CD8-positive, alpha-beta memory T cell (primary cell): Measurements from ENCODE around the gene ACADVL. TPM values are rescaled to one million over a fixed set of nuclear protein-coding genes. Genes with fewer than 3 reads are reported as not detected.

Experiments used
- CTCF ChIA-PET: fragments of 350-600 bp; sonication (Branson Sonifier 250); formaldehyde crosslinking; loops from one replicate; lab custom pipeline; 2021; ENCODE audit warnings: antibody characterized with exemption; lab: Charles Lee
- POLR2A ChIA-PET: fragments of 350-600 bp; sonication (Branson Sonifier 250); formaldehyde crosslinking; loops from one replicate; lab custom pipeline; 2021; ENCODE audit warnings: antibody characterized with exemption; lab: Charles Lee
- DNase-seq, 5 donors: peaks; one replicate each; pipeline versions ENCODE4 v3.0.0 to v3.0.0-alpha.2; 2020 to 2022; ENCODE audit warnings: mixed read lengths in 1 of 5
- H3K27ac ChIP-seq: one replicate; pipeline ENCODE4 v1.7.0; 2013; ENCODE audit warnings: low read depth, mild to moderate bottlenecking, low read length, moderate library complexity
- H3K27me3 ChIP-seq: 2 replicates; pipeline ENCODE4 v1.7.0; 2013; ENCODE audit warnings: low read length, mild to moderate bottlenecking; ENCODE audit not compliant: insufficient read depth, poor library complexity, severe bottlenecking
- H3K36me3 ChIP-seq: 2 replicates; pipeline ENCODE4 v1.7.0; 2013; ENCODE audit warnings: mild to moderate bottlenecking, low read length, moderate library complexity; ENCODE audit not compliant: insufficient read depth
- H3K4me1 ChIP-seq: 2 replicates; pipeline ENCODE4 v1.7.0; 2013; ENCODE audit warnings: mild to moderate bottlenecking, low read length, moderate library complexity; ENCODE audit not compliant: insufficient read depth
- H3K4me3 ChIP-seq: 2 replicates; pipeline ENCODE4 v1.7.0; 2013; ENCODE audit warnings: mild to moderate bottlenecking, low read length
- H3K9me3 ChIP-seq: 2 replicates; pipeline ENCODE4 v1.7.0; 2013; ENCODE audit warnings: mild to moderate bottlenecking, low read length
- H3K27ac Mint-ChIP-seq, 8 donors: one replicate each; pipeline ENCODE4 v1.8.0; 2020 to 2021; ENCODE audit warnings: mixed read lengths in 8 of 8, mild to moderate bottlenecking in 6 of 8, inconsistent platforms in 3 of 8, moderate library complexity in 3 of 8
- H3K27me3 Mint-ChIP-seq, 2 donors: one replicate each; pipeline ENCODE4 v1.8.0; 2020 to 2021; ENCODE audit warnings: mixed read lengths in 2 of 2, mild to moderate bottlenecking in 1 of 2, moderate library complexity in 1 of 2
- H3K36me3 Mint-ChIP-seq, 3 donors: one replicate each; pipeline ENCODE4 v1.8.0; 2020 to 2021; ENCODE audit warnings: mixed read lengths in 3 of 3, inconsistent platforms in 1 of 3, mild to moderate bottlenecking in 1 of 3
- H3K4me1 Mint-ChIP-seq, 3 donors: one replicate each; pipeline ENCODE4 v1.8.0; 2020 to 2021; ENCODE audit warnings: mixed read lengths in 3 of 3, inconsistent platforms in 1 of 3, mild to moderate bottlenecking in 1 of 3
- H3K4me3 Mint-ChIP-seq, 7 donors: one replicate each; pipeline ENCODE4 v1.8.0; 2020 to 2021; ENCODE audit warnings: mixed read lengths in 7 of 7, mild to moderate bottlenecking in 6 of 7, moderate library complexity in 4 of 7, inconsistent platforms in 2 of 7
- H3K9me3 Mint-ChIP-seq, 5 donors: one replicate each; pipeline ENCODE4 v1.8.0; 2020 to 2022; ENCODE audit warnings: mixed read lengths in 5 of 5, mild to moderate bottlenecking in 3 of 5, moderate library complexity in 2 of 5, inconsistent platforms in 1 of 5
- polyA plus RNA-seq: library from polyadenylated mRNA; unstranded; fragments of 300-500 nt; fragmentation: Illumina TruSeq; gene quantifications from one replicate; pipeline ENCODE4 v1.2.3, GENCODE V29; 2021
- total RNA-seq, 2 experiments: library from RNA; stranded (reverse); gene quantifications; one replicate each; pipeline ENCODE4 v1.2.3, GENCODE V29; 2021

Gene ACADVL
- total and polyA plus RNA-seq, 3 experiments from 2014 or later, result 109 to 288 (median 281) TPM

DNA sequence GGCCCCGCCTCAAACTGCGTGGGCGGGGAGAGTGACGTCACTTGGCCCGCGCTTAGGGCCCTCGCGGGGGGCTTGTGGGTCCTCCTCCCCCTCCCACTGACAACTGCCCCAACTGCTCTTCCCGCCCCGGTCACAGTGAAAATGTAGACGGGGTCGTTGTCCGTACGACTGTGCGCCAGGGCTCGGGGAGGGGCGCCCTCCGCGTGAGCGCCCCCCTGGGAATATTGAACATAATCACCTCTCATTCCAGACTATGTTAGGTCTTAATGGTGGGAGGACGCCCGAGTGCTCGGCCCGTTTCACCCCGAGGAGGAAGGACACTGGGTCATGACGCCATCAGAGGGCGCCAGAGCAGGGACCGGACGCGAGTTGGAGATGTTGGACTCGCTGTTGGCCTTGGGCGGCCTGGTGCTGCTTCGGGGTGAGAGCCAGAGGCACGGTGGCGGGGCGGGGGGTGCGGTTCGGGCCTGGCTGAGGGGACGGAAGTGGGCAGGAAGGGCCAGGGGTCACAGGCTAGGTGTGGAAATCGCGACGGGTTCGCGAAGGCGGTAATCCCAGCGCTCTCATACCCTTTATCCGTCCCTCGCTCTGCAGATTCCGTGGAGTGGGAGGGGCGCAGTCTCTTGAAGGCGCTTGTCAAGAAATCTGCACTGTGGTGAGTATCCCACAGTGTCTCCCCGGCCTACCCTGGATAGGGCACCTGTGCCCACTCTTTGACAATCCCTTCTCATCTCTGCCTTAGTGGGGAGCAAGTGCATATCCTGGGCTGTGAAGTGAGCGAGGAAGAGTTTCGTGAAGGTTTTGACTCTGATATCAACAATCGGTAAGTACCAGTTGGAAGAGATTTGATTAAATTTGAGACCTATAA is 32.7 kb downstream of the ACADVL start, which contains the start of gene ELP5:
ELP5 (plus strand) TSS at position 40 of the 868 bp plus-strand sequence; CDS start at position 376, 336 bp downstream.
- CTCF ChIA-PET, result interaction anchor here (1.1 kb wide), 1 partner anchor 14 kb away, joined by 4 read pairs; no protein-coding TSS in a partner anchor
- H3K4me1 Mint-ChIP-seq, result peaks cover 38 to 55% (median 41%) of the 10 kb centered on the region in 3 donors
- POLR2A ChIA-PET, result interaction anchor here (1.3 to 2.5 kb wide), 2 partner anchors 10 to 13 kb away, joined by 13 to 16 read pairs; partner anchors contain the start of genes GABARAP and PHF23

DNA sequence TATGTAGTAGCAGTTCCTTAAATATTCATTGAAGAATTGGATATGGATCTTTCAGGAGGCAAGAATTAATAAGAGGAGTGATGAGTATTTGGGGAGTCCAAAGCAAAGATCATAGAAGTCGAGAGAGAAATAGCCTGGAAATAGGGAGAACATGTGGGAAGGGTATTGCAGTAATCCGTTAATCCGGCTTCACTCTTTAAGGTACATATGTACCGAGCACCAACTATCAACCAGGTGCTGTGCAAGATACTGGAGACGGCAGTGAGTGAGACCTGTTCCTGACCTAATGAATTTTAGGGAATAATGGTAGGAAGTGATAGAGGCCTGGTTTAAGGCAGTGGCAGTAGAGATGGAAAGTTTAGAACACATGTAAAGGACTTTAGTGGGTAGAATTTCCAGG is 33.3 kb downstream of the ACADVL start:
- CTCF ChIA-PET, result no interaction called here
- Histone ChIP-seq H3K36me3 (peaks cover 10% of the 10 kb centered on the region), H3K4me3 (peak overlapping the region; percentile 85), H3K4me1 (peaks cover 33% of the 10 kb centered on the region), H3K9me3 (no peaks in the 10 kb centered on the region), H3K27me3 (no peaks in the 10 kb centered on the region), H3K27ac (peak overlapping the region; percentile 97)
- H3K4me3 Mint-ChIP-seq, result peak overlapping the region; percentile 94 to 98 (median 96)
- H3K36me3 Mint-ChIP-seq, result peaks cover 3 to 55% (median 7%) of the 10 kb centered on the region in 3 donors
- peaks cover 0 to 2% of the 10 kb centered on the region in 2 donors for H3K27me3 Mint-ChIP-seq
- POLR2A ChIA-PET, result no interaction called here
- DNase-seq, result no peak
- H3K4me1 Mint-ChIP-seq, result peaks cover 38 to 52% (median 41%) of the 10 kb centered on the region in 3 donors
- no peaks in the 10 kb centered on the region for H3K9me3 Mint-ChIP-seq
- peak overlapping the region; percentile 97 to 100 (median 99) for H3K27ac Mint-ChIP-seq

More for the DNA sequence above, 32.7 kb downstream of the ACADVL start, which contains the start of gene ELP5:
- H3K4me1 ChIP-seq, result peaks cover 33% of the 10 kb centered on the region
- no peaks in the 10 kb centered on the region for H3K9me3 ChIP-seq
- Mint-ChIP-seq H3K27ac (peak within 1 kb of the TSS; percentile 97 to 100 (median 99)), H3K27me3 (peaks cover 0 to 2% of the 10 kb centered on the region in 2 donors), H3K9me3 (no peaks in the 10 kb centered on the region), H3K36me3 (peaks cover 3 to 52% (median 7%) of the 10 kb centered on the region in 3 donors), H3K4me3 (peak within 1 kb of the TSS; percentile 94 to 98 (median 96))
- DNase-seq, result peak; percentile 82 to 99 (median 87)
- H3K27me3 ChIP-seq, result no peaks in the 10 kb centered on the region
- H3K36me3 ChIP-seq, result peaks cover 10% of the 10 kb centered on the region
- H3K27ac ChIP-seq, result peak within 1 kb of the TSS; percentile 97
- H3K4me3 ChIP-seq, result peak within 1 kb of the TSS; percentile 85

DNA sequence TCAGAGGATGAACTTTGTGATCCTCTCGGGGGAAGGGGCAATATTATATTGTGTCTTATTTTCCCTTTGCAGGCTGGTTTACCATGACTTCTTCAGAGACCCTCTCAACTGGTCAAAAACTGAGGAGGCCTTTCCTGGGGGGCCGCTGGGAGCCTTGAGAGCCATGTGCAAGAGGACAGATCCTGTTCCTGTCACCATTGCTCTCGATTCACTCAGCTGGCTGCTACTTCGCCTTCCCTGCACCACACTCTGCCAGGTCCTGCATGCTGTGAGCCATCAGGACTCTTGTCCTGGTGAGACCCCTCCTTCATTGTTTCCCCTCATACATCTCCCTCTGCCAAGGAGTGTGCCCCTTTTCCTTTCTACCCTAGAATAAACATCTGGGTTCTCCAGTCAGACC is 34.8 kb downstream of the ACADVL start:
- peaks cover 0 to 2% of the 10 kb centered on the region in 2 donors for H3K27me3 Mint-ChIP-seq
- H3K4me1 ChIP-seq, result peaks cover 24% of the 10 kb centered on the region
- H3K36me3 ChIP-seq, result peaks cover 10% of the 10 kb centered on the region
- H3K4me3 Mint-ChIP-seq, result peak overlapping the region in 4 of 7 donors; percentile 13 to 71 (median 26)
- peaks cover 3 to 64% (median 7%) of the 10 kb centered on the region in 3 donors for H3K36me3 Mint-ChIP-seq
- H3K4me1 Mint-ChIP-seq, result peaks cover 28 to 40% (median 29%) of the 10 kb centered on the region in 3 donors
- CTCF ChIA-PET, result interaction anchor here (1.2 kb wide), 1 partner anchor 20 kb away, joined by 3 read pairs; the partner anchor contains the start of gene DVL2
- H3K27me3 ChIP-seq, result no peaks in the 10 kb centered on the region
- no peak overlapping the region for H3K4me3 ChIP-seq
- peak overlapping the region in 5 of 8 donors; percentile 43 to 95 (median 69) for H3K27ac Mint-ChIP-seq
- H3K9me3 Mint-ChIP-seq, result no peaks in the 10 kb centered on the region
- DNase-seq, result no peak
- no peaks in the 10 kb centered on the region for H3K9me3 ChIP-seq
- no peak overlapping the region for H3K27ac ChIP-seq
- POLR2A ChIA-PET, result interaction anchor here (0.6 kb wide), 1 partner anchor 431 kb away, joined by 3 read pairs; no protein-coding TSS in a partner anchor

DNA sequence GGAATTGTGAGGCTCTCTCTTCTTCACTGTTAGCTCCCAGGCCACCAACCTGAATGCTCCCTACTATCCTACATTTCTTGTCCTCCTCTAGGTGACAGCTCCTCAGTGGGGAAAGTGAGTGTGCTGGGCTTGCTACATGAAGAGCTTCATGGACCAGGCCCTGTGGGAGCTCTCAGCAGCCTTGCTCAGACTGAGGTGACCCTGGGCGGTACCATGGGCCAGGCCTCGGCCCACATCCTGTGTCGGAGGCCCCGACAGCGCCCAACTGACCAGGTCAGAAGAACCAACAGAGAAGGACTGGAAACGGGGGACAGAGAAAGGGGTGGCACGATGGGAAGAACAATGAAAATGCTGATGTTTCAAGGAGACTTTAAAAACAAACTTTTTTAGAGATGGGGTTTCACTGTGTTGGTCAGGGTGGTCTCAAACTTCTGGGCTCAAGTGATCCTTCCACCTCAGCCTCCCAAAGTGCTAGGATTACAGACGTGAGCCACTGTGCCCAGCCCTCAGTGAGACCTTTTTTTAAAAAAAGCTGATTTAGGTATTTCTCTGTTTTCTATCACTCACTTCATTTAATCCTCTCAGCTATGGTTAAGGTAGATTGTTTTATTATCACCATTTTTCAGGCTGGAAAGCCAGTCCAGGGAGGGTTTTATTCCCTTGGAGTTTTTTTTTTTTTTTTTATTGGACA is 37.2 kb downstream of the ACADVL start:
- ChIA-PET POLR2A (no interaction called here), CTCF (interaction anchor here (1.2 to 1.6 kb wide), 2 partner anchors 9 to 98 kb away, joined by 3 to 4 read pairs; partner anchors contain the start of gene TMEM95)
- peaks cover 0 to 2% of the 10 kb centered on the region in 2 donors for H3K27me3 Mint-ChIP-seq
- Histone ChIP-seq H3K4me3 (no peak overlapping the region), H3K36me3 (peaks cover 10% of the 10 kb centered on the region), H3K27me3 (no peaks in the 10 kb centered on the region), H3K4me1 (peaks cover 12% of the 10 kb centered on the region), H3K27ac (no peak overlapping the region), H3K9me3 (no peaks in the 10 kb centered on the region)
- H3K4me3 Mint-ChIP-seq, result no peak overlapping the region
- no peak for DNase-seq
- H3K4me1 Mint-ChIP-seq, result peaks cover 16 to 37% (median 19%) of the 10 kb centered on the region in 3 donors
- H3K36me3 Mint-ChIP-seq, result peaks cover 3 to 60% (median 7%) of the 10 kb centered on the region in 3 donors
- no peaks in the 10 kb centered on the region for H3K9me3 Mint-ChIP-seq
- H3K27ac Mint-ChIP-seq, result peak overlapping the region in 3 of 8 donors; percentile 1 to 66 (median 56)

DNA sequence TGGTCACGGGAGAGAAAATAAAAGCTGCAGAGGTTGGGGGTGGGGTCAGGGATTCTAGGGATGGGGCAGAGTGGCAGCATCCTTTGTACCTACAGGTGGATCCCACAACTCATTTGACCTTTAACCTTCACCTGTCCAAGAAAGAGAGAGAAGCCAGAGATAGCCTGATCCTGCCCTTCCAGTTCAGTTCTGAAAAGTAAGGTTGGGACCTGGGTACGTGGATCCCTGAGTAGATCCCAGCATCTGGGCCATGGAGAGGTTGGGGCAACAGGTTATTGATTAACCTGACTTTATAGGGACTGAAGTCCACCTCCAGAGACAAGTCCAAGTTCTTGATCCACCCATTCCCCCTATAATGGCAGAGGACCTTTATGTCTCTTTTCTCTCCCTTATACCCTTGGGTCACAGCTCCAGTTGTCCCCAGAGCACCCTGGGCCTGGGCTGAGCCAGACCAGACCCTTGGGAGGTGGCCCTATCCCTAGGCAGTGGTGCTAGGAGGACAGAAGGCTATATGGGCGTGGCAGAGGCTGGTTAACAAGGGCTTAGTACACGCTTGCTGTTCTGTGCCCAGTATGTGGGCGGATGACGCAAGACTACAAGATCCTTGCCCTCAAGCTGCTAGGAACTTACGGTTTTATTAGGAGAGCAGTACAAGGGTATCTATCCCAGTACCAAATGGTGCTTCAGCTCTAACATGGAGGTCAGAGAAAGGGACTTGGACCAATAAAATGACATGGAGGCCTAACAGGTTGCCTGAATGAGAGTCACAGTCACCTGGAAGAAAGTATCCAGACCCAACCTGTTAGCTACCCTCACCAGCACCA is 39.2 kb downstream of the ACADVL start:
- peak overlapping the region; percentile 12 to 56 (median 19) for H3K4me3 Mint-ChIP-seq
- H3K36me3 Mint-ChIP-seq, result peaks cover 2 to 46% (median 3%) of the 10 kb centered on the region in 3 donors
- POLR2A ChIA-PET, result interaction anchor here (1.1 kb wide), 1 partner anchor 70 kb away, joined by 3 read pairs; the partner anchor contains the start of gene NEURL4

DNA sequence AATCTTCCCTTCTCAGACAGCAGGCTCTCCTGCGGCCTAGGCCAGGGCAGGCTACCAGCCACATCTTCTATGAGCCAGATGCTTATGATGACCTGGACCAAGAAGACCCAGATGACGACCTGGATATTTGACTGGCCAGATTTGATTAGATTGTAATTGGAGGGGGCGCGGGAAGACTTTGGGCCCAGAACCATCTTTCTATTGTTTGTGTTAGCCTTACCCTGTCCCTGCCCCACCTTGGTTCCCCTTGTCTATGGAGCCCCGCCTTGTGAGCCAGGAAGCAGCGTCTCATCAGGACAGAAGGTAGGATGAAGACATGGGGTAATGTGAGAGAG is 39.8 kb downstream of the ACADVL start:
- H3K27ac Mint-ChIP-seq, result peak overlapping the region in 5 of 8 donors; percentile 9 to 80 (median 62)
- CTCF ChIA-PET, result interaction anchor here (1.4 kb wide), 1 partner anchor 39 kb away, joined by 3 read pairs; no protein-coding TSS in a partner anchor
- H3K9me3 Mint-ChIP-seq, result no peaks in the 10 kb centered on the region
- H3K36me3 Mint-ChIP-seq, result peaks cover 2 to 40% (median 3%) of the 10 kb centered on the region in 3 donors
- POLR2A ChIA-PET, result interaction anchor here (1.1 kb wide), 1 partner anchor 70 kb away, joined by 3 read pairs; the partner anchor contains the start of gene NEURL4
- Histone ChIP-seq H3K4me1 (peaks cover 19% of the 10 kb centered on the region), H3K36me3 (peaks cover 5% of the 10 kb centered on the region), H3K4me3 (no peak overlapping the region), H3K27me3 (no peaks in the 10 kb centered on the region), H3K9me3 (no peaks in the 10 kb centered on the region), H3K27ac (no peak overlapping the region)
- peak overlapping the region; percentile 12 to 56 (median 19) for H3K4me3 Mint-ChIP-seq
- DNase-seq, result no peak
- H3K4me1 Mint-ChIP-seq, result peaks cover 23 to 36% (median 23%) of the 10 kb centered on the region in 3 donors
- peaks cover 4% of the 10 kb centered on the region in 2 donors for H3K27me3 Mint-ChIP-seq

More for the DNA sequence above, 39.2 kb downstream of the ACADVL start:
- H3K4me1 Mint-ChIP-seq, result peaks cover 20 to 37% (median 22%) of the 10 kb centered on the region in 3 donors
- peaks cover 19% of the 10 kb centered on the region for H3K4me1 ChIP-seq
- H3K9me3 ChIP-seq, result no peaks in the 10 kb centered on the region
- H3K27ac ChIP-seq, result no peak overlapping the region
- no peak overlapping the region for H3K4me3 ChIP-seq
- DNase-seq, result no peak
- peak overlapping the region in 7 of 8 donors; percentile 9 to 80 (median 58) for H3K27ac Mint-ChIP-seq
- H3K9me3 Mint-ChIP-seq, result no peaks in the 10 kb centered on the region
- CTCF ChIA-PET, result no interaction called here
- H3K36me3 ChIP-seq, result peaks cover 9% of the 10 kb centered on the region
- H3K27me3 ChIP-seq, result no peaks in the 10 kb centered on the region
- peaks cover 4% of the 10 kb centered on the region in 2 donors for H3K27me3 Mint-ChIP-seq
